WTC11 (cell line): Measurements from ENCODE around the gene PAPSS1. TPM values are rescaled to one million over a fixed set of nuclear protein-coding genes. Genes with fewer than 3 reads are reported as not detected.

Experiments
- ATAC-seq: fragments of 200-7000 bp; cut with Tn5 transposase; 2 replicates; pipeline ENCODE4 v1.10.0; 2021; ENCODE audit warnings: mild to moderate bottlenecking, moderate library complexity
- CTCF ChIA-PET: fragments of 300-600 bp; sonication (Branson Sonifier 250); formaldehyde crosslinking; loops from one replicate; lab custom pipeline; 2021; ENCODE audit warnings: antibody characterized with exemption; lab: Charles Lee
- POLR2A ChIA-PET: fragments of 350-600 bp; sonication (Branson Sonifier 250); formaldehyde crosslinking; loops from one replicate; lab custom pipeline; 2021; ENCODE audit warnings: antibody characterized with exemption; lab: Charles Lee
- DNase-seq: peaks from one replicate; pipeline ENCODE4 v3.0.0; 2021; ENCODE audit warnings: low spot score
- H3K27ac Mint-ChIP-seq: 2 replicates; pipeline ENCODE4 v1.8.0; 2021; ENCODE audit warnings: mixed read lengths
- H3K27me3 Mint-ChIP-seq: 2 replicates; pipeline ENCODE4 v1.8.0; 2021; ENCODE audit warnings: low read depth, mild to moderate bottlenecking, moderate library complexity, mixed read lengths
- H3K36me3 Mint-ChIP-seq: 2 replicates; pipeline ENCODE4 v1.8.0; 2021; ENCODE audit warnings: mixed read lengths
- H3K4me1 Mint-ChIP-seq: 2 replicates; pipeline ENCODE4 v1.8.0; 2022; ENCODE audit warnings: mixed read lengths
- H3K4me3 Mint-ChIP-seq: 2 replicates; pipeline ENCODE4 v1.8.0; 2021; ENCODE audit warnings: mild to moderate bottlenecking, moderate library complexity, mixed read lengths
- H3K9me3 Mint-ChIP-seq: 2 replicates; pipeline ENCODE4 v1.8.0; 2021; ENCODE audit warnings: mixed read lengths
- CBFB ChIP-seq: sonication (generic); formaldehyde crosslinking; IDR thresholded peaks from 2 replicates; pipeline ENCODE4 v1.8.1; 2022; ENCODE audit warnings: mild to moderate bottlenecking, low read depth, missing genetic modification reagents
- ETV6 ChIP-seq: sonication (generic); formaldehyde crosslinking; IDR thresholded peaks from 2 replicates; pipeline ENCODE4 v1.8.1; 2022; ENCODE audit warnings: mild to moderate bottlenecking, missing genetic modification reagents
- NR1H2 ChIP-seq: sonication (generic); formaldehyde crosslinking; IDR thresholded peaks from 2 replicates; pipeline ENCODE4 v1.9.0; 2021; ENCODE audit warnings: mild to moderate bottlenecking, moderate library complexity, missing genetic modification reagents
- ZNF317 ChIP-seq: sonication (generic); formaldehyde crosslinking; IDR thresholded peaks from 2 replicates; pipeline ENCODE4 v1.8.1; 2023; ENCODE audit warnings: low read depth, mild to moderate bottlenecking, moderate library complexity, missing genetic modification reagents, borderline replicate concordance
- ZNF671 ChIP-seq: fragments of 250-450 bp; sonication (Bioruptor Pico); IDR thresholded peaks from 2 replicates; pipeline ENCODE4 v1.8.0; 2021; ENCODE audit warnings: mild to moderate bottlenecking
- total RNA-seq: library from RNA; stranded (reverse); gene quantifications from 3 replicates; pipeline ENCODE4 v1.2.3, GENCODE V29; 2021
- TF ChIP-seq, protein P1 (sequence below): sonication (generic); formaldehyde crosslinking; IDR thresholded peaks from 2 replicates; pipeline ENCODE4 v1.8.0; 2023; ENCODE audit warnings: missing genetic modification reagents, mild to moderate bottlenecking, borderline replicate concordance
- TF ChIP-seq, protein P2 (sequence below): sonication (generic); formaldehyde crosslinking; IDR thresholded peaks from 2 replicates; pipeline ENCODE4 v1.8.1; 2023; ENCODE audit warnings: mild to moderate bottlenecking, missing genetic modification reagents, borderline replicate concordance
- TF ChIP-seq, protein P3 (sequence below): sonication (generic); formaldehyde crosslinking; IDR thresholded peaks from 2 replicates; pipeline ENCODE4 v1.8.1; 2022; ENCODE audit warnings: mild to moderate bottlenecking, moderate library complexity, missing genetic modification reagents
- TF ChIP-seq, protein P4 (sequence below): sonication (generic); formaldehyde crosslinking; IDR thresholded peaks from 2 replicates; pipeline ENCODE4 v1.8.0; 2023; ENCODE audit warnings: mild to moderate bottlenecking, missing genetic modification reagents
- TF ChIP-seq, protein P5 (sequence below): sonication (generic); formaldehyde crosslinking; IDR thresholded peaks from 2 replicates; pipeline ENCODE4 v1.8.1; 2022; ENCODE audit warnings: low read depth, mild to moderate bottlenecking, moderate library complexity, missing genetic modification reagents, borderline replicate concordance
- TF ChIP-seq, protein P6 (sequence below): fragments of 250-450 bp; sonication (Bioruptor Pico); IDR thresholded peaks from 2 replicates; pipeline ENCODE4 v1.9.0; 2021; ENCODE audit warnings: mild to moderate bottlenecking, borderline replicate concordance

The PAPSS1 gene
- total RNA-seq, 1 experiment from 2014 or later, result 62.9 TPM

DNA sequence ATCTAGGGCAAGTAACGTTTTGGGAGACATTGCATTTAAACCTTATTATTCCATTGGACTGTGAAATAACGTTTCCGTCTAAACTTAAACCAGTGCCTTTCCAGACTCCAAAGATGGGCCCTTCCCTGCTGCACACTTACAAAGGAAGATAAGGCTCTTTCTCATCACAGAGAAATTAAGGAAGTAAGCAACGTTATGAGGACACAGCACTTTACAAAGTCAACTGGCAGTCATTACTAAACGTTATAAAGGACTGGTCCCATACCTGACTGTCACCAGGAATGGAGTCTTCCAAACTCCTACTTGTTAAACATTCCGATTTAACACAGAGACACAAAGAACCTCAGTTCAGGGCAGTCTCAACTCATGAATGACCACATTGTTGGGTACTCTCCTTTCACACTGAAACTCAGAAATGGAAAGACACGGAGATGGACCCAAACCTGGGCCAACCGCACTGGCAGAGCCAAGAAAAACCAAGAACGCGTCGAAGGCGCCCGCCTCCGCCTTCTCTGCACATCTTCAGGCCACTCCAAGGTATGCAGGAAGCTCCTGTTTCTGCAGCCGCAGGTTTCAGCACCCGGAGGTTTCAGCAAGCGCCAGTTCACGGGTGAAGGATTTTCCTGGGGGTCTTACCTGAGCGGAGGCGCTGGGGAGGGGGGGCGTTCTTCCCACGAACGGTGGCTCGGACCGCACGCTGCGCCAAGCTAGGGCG, 670 bp downstream of the PAPSS1 start (continued):
- TF ChIP-seq, protein P1, sequence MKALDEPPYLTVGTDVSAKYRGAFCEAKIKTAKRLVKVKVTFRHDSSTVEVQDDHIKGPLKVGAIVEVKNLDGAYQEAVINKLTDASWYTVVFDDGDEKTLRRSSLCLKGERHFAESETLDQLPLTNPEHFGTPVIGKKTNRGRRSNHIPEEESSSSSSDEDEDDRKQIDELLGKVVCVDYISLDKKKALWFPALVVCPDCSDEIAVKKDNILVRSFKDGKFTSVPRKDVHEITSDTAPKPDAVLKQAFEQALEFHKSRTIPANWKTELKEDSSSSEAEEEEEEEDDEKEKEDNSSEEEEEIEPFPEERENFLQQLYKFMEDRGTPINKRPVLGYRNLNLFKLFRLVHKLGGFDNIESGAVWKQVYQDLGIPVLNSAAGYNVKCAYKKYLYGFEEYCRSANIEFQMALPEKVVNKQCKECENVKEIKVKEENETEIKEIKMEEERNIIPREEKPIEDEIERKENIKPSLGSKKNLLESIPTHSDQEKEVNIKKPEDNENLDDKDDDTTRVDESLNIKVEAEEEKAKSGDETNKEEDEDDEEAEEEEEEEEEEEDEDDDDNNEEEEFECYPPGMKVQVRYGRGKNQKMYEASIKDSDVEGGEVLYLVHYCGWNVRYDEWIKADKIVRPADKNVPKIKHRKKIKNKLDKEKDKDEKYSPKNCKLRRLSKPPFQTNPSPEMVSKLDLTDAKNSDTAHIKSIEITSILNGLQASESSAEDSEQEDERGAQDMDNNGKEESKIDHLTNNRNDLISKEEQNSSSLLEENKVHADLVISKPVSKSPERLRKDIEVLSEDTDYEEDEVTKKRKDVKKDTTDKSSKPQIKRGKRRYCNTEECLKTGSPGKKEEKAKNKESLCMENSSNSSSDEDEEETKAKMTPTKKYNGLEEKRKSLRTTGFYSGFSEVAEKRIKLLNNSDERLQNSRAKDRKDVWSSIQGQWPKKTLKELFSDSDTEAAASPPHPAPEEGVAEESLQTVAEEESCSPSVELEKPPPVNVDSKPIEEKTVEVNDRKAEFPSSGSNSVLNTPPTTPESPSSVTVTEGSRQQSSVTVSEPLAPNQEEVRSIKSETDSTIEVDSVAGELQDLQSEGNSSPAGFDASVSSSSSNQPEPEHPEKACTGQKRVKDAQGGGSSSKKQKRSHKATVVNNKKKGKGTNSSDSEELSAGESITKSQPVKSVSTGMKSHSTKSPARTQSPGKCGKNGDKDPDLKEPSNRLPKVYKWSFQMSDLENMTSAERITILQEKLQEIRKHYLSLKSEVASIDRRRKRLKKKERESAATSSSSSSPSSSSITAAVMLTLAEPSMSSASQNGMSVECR (CRISPR knock-in tag), result no peak; the same call in 1 of the 2 replicates
- TF ChIP-seq, protein P2, sequence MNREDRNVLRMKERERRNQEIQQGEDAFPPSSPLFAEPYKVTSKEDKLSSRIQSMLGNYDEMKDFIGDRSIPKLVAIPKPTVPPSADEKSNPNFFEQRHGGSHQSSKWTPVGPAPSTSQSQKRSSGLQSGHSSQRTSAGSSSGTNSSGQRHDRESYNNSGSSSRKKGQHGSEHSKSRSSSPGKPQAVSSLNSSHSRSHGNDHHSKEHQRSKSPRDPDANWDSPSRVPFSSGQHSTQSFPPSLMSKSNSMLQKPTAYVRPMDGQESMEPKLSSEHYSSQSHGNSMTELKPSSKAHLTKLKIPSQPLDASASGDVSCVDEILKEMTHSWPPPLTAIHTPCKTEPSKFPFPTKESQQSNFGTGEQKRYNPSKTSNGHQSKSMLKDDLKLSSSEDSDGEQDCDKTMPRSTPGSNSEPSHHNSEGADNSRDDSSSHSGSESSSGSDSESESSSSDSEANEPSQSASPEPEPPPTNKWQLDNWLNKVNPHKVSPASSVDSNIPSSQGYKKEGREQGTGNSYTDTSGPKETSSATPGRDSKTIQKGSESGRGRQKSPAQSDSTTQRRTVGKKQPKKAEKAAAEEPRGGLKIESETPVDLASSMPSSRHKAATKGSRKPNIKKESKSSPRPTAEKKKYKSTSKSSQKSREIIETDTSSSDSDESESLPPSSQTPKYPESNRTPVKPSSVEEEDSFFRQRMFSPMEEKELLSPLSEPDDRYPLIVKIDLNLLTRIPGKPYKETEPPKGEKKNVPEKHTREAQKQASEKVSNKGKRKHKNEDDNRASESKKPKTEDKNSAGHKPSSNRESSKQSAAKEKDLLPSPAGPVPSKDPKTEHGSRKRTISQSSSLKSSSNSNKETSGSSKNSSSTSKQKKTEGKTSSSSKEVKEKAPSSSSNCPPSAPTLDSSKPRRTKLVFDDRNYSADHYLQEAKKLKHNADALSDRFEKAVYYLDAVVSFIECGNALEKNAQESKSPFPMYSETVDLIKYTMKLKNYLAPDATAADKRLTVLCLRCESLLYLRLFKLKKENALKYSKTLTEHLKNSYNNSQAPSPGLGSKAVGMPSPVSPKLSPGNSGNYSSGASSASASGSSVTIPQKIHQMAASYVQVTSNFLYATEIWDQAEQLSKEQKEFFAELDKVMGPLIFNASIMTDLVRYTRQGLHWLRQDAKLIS, result no peak
- TF ChIP-seq, protein P3, sequence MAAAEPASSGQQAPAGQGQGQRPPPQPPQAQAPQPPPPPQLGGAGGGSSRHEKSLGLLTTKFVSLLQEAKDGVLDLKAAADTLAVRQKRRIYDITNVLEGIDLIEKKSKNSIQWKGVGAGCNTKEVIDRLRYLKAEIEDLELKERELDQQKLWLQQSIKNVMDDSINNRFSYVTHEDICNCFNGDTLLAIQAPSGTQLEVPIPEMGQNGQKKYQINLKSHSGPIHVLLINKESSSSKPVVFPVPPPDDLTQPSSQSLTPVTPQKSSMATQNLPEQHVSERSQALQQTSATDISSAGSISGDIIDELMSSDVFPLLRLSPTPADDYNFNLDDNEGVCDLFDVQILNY, result no peak
- TF ChIP-seq, protein P4, sequence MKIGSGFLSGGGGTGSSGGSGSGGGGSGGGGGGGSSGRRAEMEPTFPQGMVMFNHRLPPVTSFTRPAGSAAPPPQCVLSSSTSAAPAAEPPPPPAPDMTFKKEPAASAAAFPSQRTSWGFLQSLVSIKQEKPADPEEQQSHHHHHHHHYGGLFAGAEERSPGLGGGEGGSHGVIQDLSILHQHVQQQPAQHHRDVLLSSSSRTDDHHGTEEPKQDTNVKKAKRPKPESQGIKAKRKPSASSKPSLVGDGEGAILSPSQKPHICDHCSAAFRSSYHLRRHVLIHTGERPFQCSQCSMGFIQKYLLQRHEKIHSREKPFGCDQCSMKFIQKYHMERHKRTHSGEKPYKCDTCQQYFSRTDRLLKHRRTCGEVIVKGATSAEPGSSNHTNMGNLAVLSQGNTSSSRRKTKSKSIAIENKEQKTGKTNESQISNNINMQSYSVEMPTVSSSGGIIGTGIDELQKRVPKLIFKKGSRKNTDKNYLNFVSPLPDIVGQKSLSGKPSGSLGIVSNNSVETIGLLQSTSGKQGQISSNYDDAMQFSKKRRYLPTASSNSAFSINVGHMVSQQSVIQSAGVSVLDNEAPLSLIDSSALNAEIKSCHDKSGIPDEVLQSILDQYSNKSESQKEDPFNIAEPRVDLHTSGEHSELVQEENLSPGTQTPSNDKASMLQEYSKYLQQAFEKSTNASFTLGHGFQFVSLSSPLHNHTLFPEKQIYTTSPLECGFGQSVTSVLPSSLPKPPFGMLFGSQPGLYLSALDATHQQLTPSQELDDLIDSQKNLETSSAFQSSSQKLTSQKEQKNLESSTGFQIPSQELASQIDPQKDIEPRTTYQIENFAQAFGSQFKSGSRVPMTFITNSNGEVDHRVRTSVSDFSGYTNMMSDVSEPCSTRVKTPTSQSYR (CRISPR knock-in tag), result 0 out of 2 replicates have a peak, but pooled peaks have one; percentile 27

DNA sequence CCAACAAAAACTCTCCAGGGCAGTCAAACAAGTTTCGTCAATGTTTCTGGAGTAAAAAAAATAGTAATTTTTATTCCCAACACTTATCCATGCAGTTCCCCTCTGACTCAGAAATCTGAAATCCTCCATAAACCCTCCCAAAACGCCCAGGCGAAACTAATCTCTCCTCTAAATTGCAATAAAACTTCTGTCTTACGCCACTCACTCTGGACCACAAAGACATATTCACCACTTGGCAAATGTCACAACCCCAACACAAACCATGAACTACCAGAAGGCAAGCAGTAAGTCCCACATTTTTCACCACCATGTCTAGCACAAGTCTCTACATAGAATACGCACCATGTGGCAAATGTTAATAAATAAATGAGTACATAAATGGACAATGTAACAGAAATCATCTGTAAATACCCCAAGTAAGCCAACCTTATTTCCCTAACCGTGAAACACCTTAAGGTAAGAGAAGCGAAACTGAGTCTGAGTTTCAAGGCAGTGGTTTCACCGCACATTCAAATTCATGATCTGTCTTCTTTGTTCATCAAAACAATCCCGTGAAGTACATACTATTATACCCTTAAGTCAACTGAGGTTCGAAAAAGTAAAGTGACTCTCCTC, 1.6 kb downstream of the PAPSS1 start:
- ATAC-seq (no peak), DNase-seq (no peak)
- Mint-ChIP-seq H3K27ac (peak overlapping the region; percentile 1; the same call in 1 of the 2 replicates), H3K9me3 (no peaks in the 10 kb centered on the region), H3K4me1 (peaks cover 57% of the 10 kb centered on the region), H3K27me3 (peaks cover 3% of the 10 kb centered on the region; the same call in 1 of the 2 replicates), H3K36me3 (peaks cover 2% of the 10 kb centered on the region; the same call in 1 of the 2 replicates), H3K4me3 (peak overlapping the region; percentile 95)
- ChIA-PET POLR2A (no interaction called here), CTCF (no interaction called here)
- no peak for TF ChIP-seq ETV6 (CRISPR knock-in tag)
- TF ChIP-seq, protein P5, sequence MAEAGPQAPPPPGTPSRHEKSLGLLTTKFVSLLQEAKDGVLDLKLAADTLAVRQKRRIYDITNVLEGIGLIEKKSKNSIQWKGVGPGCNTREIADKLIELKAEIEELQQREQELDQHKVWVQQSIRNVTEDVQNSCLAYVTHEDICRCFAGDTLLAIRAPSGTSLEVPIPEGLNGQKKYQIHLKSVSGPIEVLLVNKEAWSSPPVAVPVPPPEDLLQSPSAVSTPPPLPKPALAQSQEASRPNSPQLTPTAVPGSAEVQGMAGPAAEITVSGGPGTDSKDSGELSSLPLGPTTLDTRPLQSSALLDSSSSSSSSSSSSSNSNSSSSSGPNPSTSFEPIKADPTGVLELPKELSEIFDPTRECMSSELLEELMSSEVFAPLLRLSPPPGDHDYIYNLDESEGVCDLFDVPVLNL, result no peak

DNA sequence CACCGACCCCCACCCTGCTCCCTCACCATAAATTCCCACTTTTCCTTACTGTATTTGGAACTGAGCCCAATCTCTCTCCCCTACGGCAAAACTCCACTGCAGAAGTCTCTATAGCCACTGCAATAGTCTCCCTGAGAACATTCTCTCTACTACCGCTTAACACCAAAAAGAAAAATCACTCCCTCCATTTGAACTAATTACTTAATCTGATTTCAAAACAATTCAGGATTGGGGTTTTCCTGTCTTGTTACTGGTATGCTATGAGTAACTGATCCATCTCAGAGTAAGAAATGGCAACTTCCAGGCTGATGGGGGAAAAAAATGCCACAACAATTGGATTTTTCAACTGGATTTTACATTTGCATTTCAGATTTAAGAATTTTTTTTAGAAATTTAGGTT, 5.8 kb downstream of the PAPSS1 start:
- H3K4me1 Mint-ChIP-seq, result peaks cover 62% of the 10 kb centered on the region
- no peaks in the 10 kb centered on the region for H3K27me3 Mint-ChIP-seq
- TF ChIP-seq, protein P6, sequence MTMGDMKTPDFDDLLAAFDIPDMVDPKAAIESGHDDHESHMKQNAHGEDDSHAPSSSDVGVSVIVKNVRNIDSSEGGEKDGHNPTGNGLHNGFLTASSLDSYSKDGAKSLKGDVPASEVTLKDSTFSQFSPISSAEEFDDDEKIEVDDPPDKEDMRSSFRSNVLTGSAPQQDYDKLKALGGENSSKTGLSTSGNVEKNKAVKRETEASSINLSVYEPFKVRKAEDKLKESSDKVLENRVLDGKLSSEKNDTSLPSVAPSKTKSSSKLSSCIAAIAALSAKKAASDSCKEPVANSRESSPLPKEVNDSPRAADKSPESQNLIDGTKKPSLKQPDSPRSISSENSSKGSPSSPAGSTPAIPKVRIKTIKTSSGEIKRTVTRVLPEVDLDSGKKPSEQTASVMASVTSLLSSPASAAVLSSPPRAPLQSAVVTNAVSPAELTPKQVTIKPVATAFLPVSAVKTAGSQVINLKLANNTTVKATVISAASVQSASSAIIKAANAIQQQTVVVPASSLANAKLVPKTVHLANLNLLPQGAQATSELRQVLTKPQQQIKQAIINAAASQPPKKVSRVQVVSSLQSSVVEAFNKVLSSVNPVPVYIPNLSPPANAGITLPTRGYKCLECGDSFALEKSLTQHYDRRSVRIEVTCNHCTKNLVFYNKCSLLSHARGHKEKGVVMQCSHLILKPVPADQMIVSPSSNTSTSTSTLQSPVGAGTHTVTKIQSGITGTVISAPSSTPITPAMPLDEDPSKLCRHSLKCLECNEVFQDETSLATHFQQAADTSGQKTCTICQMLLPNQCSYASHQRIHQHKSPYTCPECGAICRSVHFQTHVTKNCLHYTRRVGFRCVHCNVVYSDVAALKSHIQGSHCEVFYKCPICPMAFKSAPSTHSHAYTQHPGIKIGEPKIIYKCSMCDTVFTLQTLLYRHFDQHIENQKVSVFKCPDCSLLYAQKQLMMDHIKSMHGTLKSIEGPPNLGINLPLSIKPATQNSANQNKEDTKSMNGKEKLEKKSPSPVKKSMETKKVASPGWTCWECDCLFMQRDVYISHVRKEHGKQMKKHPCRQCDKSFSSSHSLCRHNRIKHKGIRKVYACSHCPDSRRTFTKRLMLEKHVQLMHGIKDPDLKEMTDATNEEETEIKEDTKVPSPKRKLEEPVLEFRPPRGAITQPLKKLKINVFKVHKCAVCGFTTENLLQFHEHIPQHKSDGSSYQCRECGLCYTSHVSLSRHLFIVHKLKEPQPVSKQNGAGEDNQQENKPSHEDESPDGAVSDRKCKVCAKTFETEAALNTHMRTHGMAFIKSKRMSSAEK (CRISPR knock-in tag), result no peak
- TF ChIP-seq ETV6 (CRISPR knock-in tag), result no peak
- no peak for TF ChIP-seq NR1H2 (CRISPR knock-in tag)
- TF ChIP-seq ZNF671 (CRISPR knock-in tag), result no peak
- TF ChIP-seq, protein P3, result no peak
- TF ChIP-seq ZNF317 (CRISPR knock-in tag), result no peak
- TF ChIP-seq CBFB (CRISPR knock-in tag), result no peak

More for the DNA sequence above, 5.8 kb downstream of the PAPSS1 start:
- no peak overlapping the region for H3K4me3 Mint-ChIP-seq
- CTCF ChIA-PET, result no interaction called here
- peak overlapping the region; percentile 0; the same call in 1 of the 2 replicates for H3K27ac Mint-ChIP-seq
- ATAC-seq (no peak), DNase-seq (no peak)
- H3K36me3 Mint-ChIP-seq, result peaks cover 2% of the 10 kb centered on the region; the same call in 1 of the 2 replicates
- no peaks in the 10 kb centered on the region for H3K9me3 Mint-ChIP-seq
- POLR2A ChIA-PET, result no interaction called here
